HepG2 (cell line): ENCODE results near the gene LNX2. TPM values are rescaled to one million over a fixed set of nuclear protein-coding genes. Genes with fewer than 3 reads are reported as not detected.

Experiments
- CCDC6 ChIP-seq: sonication (generic); formaldehyde crosslinking; IDR thresholded peaks from 2 replicates; pipeline ENCODE4 v1.8.1; 2022; ENCODE audit warnings: mild to moderate bottlenecking, missing genetic modification reagents, moderate library complexity
- HDAC2 ChIP-seq: sonication (generic); formaldehyde crosslinking; IDR thresholded peaks from 2 replicates; pipeline ENCODE4 v1.4.0; 2020; ENCODE audit warnings: missing genetic modification reagents
- NFKB2 ChIP-seq: sonication (generic); formaldehyde crosslinking; IDR thresholded peaks from 2 replicates; pipeline ENCODE4 v1.4.0; 2020; ENCODE audit warnings: missing genetic modification reagents, borderline replicate concordance
- NKX3-1 ChIP-seq: sonication (generic); formaldehyde crosslinking; IDR thresholded peaks from 2 replicates; pipeline ENCODE4 v1.5.0; 2020; ENCODE audit warnings: missing genetic modification reagents
- PAWR ChIP-seq: sonication (generic); formaldehyde crosslinking; IDR thresholded peaks from 2 replicates; pipeline ENCODE4 v1.4.0; 2020; ENCODE audit warnings: missing genetic modification reagents, mild to moderate bottlenecking, borderline replicate concordance
- PCBP1 ChIP-seq: fragments of 200-400 bp; formaldehyde crosslinking; IDR thresholded peaks from 2 replicates; pipeline ENCODE4 v1.6.1; 2017; ENCODE audit warnings: mild to moderate bottlenecking, low read depth, low read length, borderline replicate concordance
- RARG ChIP-seq: sonication (generic); formaldehyde crosslinking; IDR thresholded peaks from 2 replicates; pipeline ENCODE4 v1.4.0; 2020; ENCODE audit warnings: low read depth, mild to moderate bottlenecking, missing genetic modification reagents
- SP2 ChIP-seq: sonication (generic); formaldehyde crosslinking; IDR thresholded peaks from 2 replicates; pipeline ENCODE4 v1.5.1; 2020; ENCODE audit warnings: mild to moderate bottlenecking, missing genetic modification reagents
- WIZ ChIP-seq: sonication (generic); formaldehyde crosslinking; IDR thresholded peaks from 2 replicates; pipeline ENCODE4 v1.5.1; 2020; ENCODE audit warnings: mild to moderate bottlenecking, missing genetic modification reagents
- ZBTB20 ChIP-seq: sonication (generic); formaldehyde crosslinking; IDR thresholded peaks from 2 replicates; pipeline ENCODE4 v1.8.1; 2023; ENCODE audit warnings: missing genetic modification reagents, low read depth, mild to moderate bottlenecking, borderline replicate concordance
- ZNF224 ChIP-seq: sonication (generic); formaldehyde crosslinking; IDR thresholded peaks from 2 replicates; pipeline ENCODE4 v1.5.0; 2020; ENCODE audit warnings: mild to moderate bottlenecking, missing genetic modification reagents
- ZNF747 ChIP-seq: sonication (generic); formaldehyde crosslinking; IDR thresholded peaks from 2 replicates; pipeline ENCODE4 v1.8.1; 2023; ENCODE audit warnings: missing genetic modification reagents, mild to moderate bottlenecking, borderline replicate concordance
- polyA plus RNA-seq, 8 experiments: library from polyadenylated mRNA; depleted of rRNA in 3 of 8; stranded (reverse) in 7 of 8; unstranded in 1 of 8; fragments of >200 nt; fragmentation: Illumina TruSeq in 4 of 8; extraction: Trizol in 4 of 8; gene quantifications; 2 replicates each; pipeline versions ENCODE4 v1.2.1 to v1.2.3, GENCODE V29; 2011 to 2016; ENCODE audit warnings: low read depth in 4 of 8, missing spikeins in 1 of 8, mixed read lengths in 1 of 8; ENCODE audit not compliant: insufficient read depth in 1 of 8
- total RNA-seq, 5 experiments: library from RNA; depleted of rRNA; stranded (reverse); fragments of >200 nt; fragmentation: Illumina TruSeq; extraction: Trizol; gene quantifications; 2 replicates each; pipeline ENCODE4 v1.2.3, GENCODE V29; 2016; ENCODE audit warnings: low read depth in 1 of 5
- TF ChIP-seq, protein P1 (sequence below): sonication (generic); formaldehyde crosslinking; IDR thresholded peaks from 2 replicates; pipeline ENCODE4 v1.4.0; 2020; ENCODE audit warnings: low read depth, mild to moderate bottlenecking, missing genetic modification reagents
- TF ChIP-seq, protein P2 (sequence below): sonication (generic); formaldehyde crosslinking; IDR thresholded peaks from 2 replicates; pipeline ENCODE4; 2020; ENCODE audit warnings: missing genetic modification reagents, mild to moderate bottlenecking, borderline replicate concordance
- TF ChIP-seq, protein P3 (sequence below): sonication (generic); formaldehyde crosslinking; IDR thresholded peaks from 2 replicates; pipeline ENCODE4 v1.5.1; 2020; ENCODE audit warnings: missing genetic modification reagents, mild to moderate bottlenecking, borderline replicate concordance
- TF ChIP-seq, protein P4 (sequence below): sonication (generic); formaldehyde crosslinking; IDR thresholded peaks from 2 replicates; pipeline ENCODE4 v1.4.0; 2020; ENCODE audit warnings: missing genetic modification reagents
- TF ChIP-seq, protein P5 (sequence below): sonication (generic); formaldehyde crosslinking; IDR thresholded peaks from 2 replicates; pipeline ENCODE4 v1.4.0; 2020; ENCODE audit warnings: mild to moderate bottlenecking, missing genetic modification reagents
- TF ChIP-seq, protein P6 (sequence below): sonication (generic); formaldehyde crosslinking; IDR thresholded peaks from 2 replicates; pipeline ENCODE4 v1.9.0; 2021; ENCODE audit warnings: missing genetic modification reagents, mild to moderate bottlenecking, borderline replicate concordance

LNX2 gene
- total and polyA plus RNA-seq, 2 of the 13 experiments (the other 11 are each of a cell fraction or from before 2014, with no cell fraction given): 9.2 to 9.7 TPM

DNA sequence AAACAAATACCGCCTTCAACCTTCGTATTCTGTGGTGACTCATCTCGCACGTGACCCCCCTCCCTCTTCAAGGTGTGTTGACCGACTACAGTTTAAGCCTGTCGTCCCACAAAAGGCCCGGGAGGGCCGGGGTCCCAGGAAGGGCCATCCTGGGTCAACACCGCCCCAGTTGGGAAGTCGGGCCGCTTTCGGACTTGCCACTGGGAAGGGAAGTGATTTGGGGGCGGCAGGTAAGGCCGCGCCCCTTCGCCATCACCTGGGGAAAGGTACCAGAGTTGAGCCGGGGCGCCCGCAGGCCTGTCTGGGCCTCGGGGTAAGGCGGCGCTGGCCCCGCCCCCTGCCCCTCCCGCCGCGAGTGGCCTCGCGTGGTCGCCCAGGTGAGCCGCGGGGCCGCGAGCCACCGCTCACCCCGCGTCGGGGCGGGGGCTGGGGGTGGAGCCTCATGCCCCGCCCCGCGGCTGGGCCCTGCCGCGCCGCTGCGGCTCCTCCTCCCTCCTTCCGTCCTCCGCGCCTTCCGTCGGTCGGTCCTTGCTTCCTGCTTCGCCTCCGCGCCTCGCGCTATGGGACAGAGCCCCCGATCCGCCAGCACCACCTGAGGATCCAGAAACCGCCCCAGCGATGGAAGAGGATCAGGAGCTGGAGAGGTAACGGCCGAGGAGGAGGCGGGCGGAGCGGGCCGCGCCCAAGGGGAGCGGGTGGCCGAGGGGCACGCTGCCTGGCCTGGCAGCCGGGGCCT is 1.2 kb upstream of the LNX2 start, which contains the start of gene POLR1D (continued):
- TF ChIP-seq NFKB2 (CRISPR knock-in tag) (peak; percentile 92), ZBTB20 (CRISPR knock-in tag) (peak; percentile 69; the same call in 1 of the 2 replicates), PAWR (no peak), NKX3-1 (CRISPR knock-in tag) (no peak), WIZ (CRISPR knock-in tag) (no peak), RARG (CRISPR knock-in tag) (no peak), PCBP1 (no peak), ZNF224 (no peak), HDAC2 (CRISPR knock-in tag) (no peak), CCDC6 (CRISPR knock-in tag) (0 out of 2 replicates have a peak, but pooled peaks have one; percentile 59), SP2 (CRISPR knock-in tag) (peak; percentile 32; the same call in 1 of the 2 replicates), ZNF747 (CRISPR knock-in tag) (no peak)
- TF ChIP-seq, protein P1, sequence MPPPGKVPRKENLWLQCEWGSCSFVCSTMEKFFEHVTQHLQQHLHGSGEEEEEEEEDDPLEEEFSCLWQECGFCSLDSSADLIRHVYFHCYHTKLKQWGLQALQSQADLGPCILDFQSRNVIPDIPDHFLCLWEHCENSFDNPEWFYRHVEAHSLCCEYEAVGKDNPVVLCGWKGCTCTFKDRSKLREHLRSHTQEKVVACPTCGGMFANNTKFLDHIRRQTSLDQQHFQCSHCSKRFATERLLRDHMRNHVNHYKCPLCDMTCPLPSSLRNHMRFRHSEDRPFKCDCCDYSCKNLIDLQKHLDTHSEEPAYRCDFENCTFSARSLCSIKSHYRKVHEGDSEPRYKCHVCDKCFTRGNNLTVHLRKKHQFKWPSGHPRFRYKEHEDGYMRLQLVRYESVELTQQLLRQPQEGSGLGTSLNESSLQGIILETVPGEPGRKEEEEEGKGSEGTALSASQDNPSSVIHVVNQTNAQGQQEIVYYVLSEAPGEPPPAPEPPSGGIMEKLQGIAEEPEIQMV: peak; percentile 70; the same call in 1 of the 2 replicates
- TF ChIP-seq, protein P2, sequence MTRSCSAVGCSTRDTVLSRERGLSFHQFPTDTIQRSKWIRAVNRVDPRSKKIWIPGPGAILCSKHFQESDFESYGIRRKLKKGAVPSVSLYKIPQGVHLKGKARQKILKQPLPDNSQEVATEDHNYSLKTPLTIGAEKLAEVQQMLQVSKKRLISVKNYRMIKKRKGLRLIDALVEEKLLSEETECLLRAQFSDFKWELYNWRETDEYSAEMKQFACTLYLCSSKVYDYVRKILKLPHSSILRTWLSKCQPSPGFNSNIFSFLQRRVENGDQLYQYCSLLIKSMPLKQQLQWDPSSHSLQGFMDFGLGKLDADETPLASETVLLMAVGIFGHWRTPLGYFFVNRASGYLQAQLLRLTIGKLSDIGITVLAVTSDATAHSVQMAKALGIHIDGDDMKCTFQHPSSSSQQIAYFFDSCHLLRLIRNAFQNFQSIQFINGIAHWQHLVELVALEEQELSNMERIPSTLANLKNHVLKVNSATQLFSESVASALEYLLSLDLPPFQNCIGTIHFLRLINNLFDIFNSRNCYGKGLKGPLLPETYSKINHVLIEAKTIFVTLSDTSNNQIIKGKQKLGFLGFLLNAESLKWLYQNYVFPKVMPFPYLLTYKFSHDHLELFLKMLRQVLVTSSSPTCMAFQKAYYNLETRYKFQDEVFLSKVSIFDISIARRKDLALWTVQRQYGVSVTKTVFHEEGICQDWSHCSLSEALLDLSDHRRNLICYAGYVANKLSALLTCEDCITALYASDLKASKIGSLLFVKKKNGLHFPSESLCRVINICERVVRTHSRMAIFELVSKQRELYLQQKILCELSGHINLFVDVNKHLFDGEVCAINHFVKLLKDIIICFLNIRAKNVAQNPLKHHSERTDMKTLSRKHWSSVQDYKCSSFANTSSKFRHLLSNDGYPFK: no peak
- TF ChIP-seq, protein P3, sequence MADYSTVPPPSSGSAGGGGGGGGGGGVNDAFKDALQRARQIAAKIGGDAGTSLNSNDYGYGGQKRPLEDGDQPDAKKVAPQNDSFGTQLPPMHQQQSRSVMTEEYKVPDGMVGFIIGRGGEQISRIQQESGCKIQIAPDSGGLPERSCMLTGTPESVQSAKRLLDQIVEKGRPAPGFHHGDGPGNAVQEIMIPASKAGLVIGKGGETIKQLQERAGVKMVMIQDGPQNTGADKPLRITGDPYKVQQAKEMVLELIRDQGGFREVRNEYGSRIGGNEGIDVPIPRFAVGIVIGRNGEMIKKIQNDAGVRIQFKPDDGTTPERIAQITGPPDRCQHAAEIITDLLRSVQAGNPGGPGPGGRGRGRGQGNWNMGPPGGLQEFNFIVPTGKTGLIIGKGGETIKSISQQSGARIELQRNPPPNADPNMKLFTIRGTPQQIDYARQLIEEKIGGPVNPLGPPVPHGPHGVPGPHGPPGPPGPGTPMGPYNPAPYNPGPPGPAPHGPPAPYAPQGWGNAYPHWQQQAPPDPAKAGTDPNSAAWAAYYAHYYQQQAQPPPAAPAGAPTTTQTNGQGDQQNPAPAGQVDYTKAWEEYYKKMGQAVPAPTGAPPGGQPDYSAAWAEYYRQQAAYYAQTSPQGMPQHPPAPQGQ (CRISPR knock-in tag): no peak
- TF ChIP-seq, protein P4, sequence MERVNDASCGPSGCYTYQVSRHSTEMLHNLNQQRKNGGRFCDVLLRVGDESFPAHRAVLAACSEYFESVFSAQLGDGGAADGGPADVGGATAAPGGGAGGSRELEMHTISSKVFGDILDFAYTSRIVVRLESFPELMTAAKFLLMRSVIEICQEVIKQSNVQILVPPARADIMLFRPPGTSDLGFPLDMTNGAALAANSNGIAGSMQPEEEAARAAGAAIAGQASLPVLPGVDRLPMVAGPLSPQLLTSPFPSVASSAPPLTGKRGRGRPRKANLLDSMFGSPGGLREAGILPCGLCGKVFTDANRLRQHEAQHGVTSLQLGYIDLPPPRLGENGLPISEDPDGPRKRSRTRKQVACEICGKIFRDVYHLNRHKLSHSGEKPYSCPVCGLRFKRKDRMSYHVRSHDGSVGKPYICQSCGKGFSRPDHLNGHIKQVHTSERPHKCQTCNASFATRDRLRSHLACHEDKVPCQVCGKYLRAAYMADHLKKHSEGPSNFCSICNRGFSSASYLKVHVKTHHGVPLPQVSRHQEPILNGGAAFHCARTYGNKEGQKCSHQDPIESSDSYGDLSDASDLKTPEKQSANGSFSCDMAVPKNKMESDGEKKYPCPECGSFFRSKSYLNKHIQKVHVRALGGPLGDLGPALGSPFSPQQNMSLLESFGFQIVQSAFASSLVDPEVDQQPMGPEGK: no peak; the same call in none of the 2 replicates
- TF ChIP-seq, protein P5, sequence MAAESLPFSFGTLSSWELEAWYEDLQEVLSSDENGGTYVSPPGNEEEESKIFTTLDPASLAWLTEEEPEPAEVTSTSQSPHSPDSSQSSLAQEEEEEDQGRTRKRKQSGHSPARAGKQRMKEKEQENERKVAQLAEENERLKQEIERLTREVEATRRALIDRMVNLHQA (CRISPR knock-in tag): no peak
- TF ChIP-seq, protein P6, sequence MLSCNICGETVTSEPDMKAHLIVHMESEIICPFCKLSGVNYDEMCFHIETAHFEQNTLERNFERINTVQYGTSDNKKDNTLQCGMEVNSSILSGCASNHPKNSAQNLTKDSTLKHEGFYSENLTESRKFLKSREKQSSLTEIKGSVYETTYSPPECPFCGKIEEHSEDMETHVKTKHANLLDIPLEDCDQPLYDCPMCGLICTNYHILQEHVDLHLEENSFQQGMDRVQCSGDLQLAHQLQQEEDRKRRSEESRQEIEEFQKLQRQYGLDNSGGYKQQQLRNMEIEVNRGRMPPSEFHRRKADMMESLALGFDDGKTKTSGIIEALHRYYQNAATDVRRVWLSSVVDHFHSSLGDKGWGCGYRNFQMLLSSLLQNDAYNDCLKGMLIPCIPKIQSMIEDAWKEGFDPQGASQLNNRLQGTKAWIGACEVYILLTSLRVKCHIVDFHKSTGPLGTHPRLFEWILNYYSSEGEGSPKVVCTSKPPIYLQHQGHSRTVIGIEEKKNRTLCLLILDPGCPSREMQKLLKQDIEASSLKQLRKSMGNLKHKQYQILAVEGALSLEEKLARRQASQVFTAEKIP (CRISPR knock-in tag): no peak
